H54 (cell line): ENCODE results near the gene LDB2.

Experiments
- DNase-seq: peaks from one replicate; pipeline ENCODE4 v3.0.0; 2011; ENCODE audit warnings: low spot score, mixed read lengths; ENCODE audit not compliant: insufficient read length
- FAIRE-seq: peaks from 3 replicates; lab custom pipeline; 2011; peaks lifted over from hg19 to GRCh38; lab: Jason Lieb, UNC
- POLR2A ChIP-seq: IDR thresholded peaks from 2 replicates; pipeline ENCODE4 v1.6.1; 2011; ENCODE audit warnings: low read depth, mild to moderate bottlenecking, low read length

LDB2 gene

GRCh38 chr4:16843831-16844508 lies 54.5 kb downstream of the LDB2 start:
- FAIRE-seq (no peak), DNase-seq (no peak)
- no peak for TF ChIP-seq POLR2A

- DNase-seq: no peak
- TF ChIP-seq POLR2A: no peak
- no peak for FAIRE-seq
Observed at GRCh38 chr4:16838226-16838875, 60.1 kb downstream of the LDB2 start.

DNA sequence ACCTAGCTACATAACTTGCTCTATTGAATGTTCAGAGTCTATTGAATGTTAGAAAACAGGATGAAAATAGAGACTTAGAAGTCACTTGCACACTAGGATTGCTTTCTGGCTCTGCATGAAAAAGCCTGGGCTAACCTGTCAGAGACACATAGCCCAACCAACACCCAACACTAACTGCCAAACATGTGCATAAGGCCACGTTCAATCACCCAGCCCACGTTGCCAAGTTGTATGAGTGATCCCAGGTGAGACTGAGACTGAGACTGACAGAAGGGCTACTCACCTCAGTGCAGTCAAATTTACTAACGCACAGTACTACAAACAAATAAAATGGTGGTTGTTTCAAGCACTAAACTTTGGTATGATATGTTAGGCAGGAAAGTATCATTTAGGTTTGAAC lies 61.0 kb downstream of the LDB2 start:
- DNase-seq (no peak), FAIRE-seq (no peak)
- TF ChIP-seq POLR2A: no peak

GRCh38 chr4:16836324-16836723 lies 62.1 kb downstream of the LDB2 start:
- FAIRE-seq: no peak
- no peak for TF ChIP-seq POLR2A

DNA sequence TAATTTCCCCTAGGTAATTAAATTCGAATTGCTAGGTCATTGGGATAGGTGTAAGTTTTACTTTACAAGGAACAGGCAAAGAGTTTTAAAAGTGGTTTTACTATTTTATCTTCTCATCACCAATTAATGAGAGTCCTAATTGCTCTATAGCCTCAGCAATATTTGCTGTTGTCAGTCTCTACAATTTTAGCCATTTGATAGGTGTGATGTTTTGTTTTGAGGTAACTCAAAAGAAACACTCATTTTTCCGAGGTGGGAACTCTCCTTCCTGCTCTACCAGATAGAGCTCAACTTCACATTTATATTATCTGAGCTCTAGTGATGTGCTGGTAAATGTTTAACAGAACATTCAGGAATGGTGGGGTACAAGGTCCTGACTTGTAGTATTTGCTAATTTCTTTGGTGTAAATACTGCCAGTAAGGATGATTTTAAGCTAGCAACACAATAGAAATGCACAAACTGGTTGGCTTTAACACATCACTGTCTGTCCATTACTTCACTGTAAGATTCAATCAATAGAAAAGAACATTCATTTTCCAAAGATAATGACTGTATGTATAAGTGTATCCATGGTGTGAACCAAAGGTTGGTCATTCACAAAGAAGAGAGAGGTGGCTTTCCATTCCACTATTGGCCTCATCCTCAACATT lies 62.7 kb downstream of the LDB2 start:
- DNase-seq: no peak
- no peak for TF ChIP-seq POLR2A
- FAIRE-seq: no peak

More at GRCh38 chr4:16836324-16836723, 62.1 kb downstream of the LDB2 start:
- no peak for DNase-seq

GRCh38 chr4:16834814-16835213 lies 63.6 kb downstream of the LDB2 start:
- TF ChIP-seq POLR2A: no peak
- DNase-seq (no peak), FAIRE-seq (no peak)

DNA sequence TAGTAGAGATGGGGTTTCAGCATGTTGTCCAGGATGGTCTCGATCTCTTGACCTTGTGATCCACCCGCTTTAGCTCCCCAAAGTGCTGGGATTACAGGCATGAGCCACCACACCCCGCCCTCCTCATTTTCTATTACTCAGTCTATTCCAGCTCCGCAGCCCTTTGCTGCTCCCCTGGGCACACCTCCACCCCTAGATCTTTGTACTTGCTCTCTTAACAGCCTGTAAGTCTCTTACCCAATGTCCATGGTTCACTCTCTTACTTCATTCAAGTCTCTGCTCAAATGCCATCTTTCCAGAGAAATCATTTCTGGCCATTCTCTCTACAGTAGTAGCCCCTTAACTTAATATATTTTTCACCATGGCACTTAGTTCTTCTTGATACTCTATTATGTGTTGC lies 64.7 kb downstream of the LDB2 start:
- TF ChIP-seq POLR2A: no peak
- FAIRE-seq (no peak), DNase-seq (no peak)

DNA sequence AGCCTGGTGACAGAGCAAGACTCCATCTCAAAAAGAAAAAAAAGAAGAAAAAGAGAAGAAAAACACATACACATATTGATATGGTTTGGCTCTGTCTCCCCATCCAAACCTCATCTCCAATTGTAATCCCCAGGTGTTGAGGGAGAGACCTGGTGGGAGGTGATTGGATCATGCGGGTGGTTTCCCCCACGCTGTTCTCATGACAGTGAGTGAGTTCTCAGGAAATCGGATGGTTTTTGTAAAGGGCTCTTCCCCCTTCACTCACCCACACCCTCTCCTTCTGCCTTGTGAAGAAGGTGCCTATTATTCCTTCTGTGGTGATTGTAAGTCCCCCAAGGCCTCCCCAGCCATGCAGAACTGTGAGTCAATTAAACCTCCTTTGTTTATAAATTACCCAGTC lies 68.4 kb downstream of the LDB2 start:
- no peak for DNase-seq
- TF ChIP-seq POLR2A: no peak
- FAIRE-seq: no peak

DNA sequence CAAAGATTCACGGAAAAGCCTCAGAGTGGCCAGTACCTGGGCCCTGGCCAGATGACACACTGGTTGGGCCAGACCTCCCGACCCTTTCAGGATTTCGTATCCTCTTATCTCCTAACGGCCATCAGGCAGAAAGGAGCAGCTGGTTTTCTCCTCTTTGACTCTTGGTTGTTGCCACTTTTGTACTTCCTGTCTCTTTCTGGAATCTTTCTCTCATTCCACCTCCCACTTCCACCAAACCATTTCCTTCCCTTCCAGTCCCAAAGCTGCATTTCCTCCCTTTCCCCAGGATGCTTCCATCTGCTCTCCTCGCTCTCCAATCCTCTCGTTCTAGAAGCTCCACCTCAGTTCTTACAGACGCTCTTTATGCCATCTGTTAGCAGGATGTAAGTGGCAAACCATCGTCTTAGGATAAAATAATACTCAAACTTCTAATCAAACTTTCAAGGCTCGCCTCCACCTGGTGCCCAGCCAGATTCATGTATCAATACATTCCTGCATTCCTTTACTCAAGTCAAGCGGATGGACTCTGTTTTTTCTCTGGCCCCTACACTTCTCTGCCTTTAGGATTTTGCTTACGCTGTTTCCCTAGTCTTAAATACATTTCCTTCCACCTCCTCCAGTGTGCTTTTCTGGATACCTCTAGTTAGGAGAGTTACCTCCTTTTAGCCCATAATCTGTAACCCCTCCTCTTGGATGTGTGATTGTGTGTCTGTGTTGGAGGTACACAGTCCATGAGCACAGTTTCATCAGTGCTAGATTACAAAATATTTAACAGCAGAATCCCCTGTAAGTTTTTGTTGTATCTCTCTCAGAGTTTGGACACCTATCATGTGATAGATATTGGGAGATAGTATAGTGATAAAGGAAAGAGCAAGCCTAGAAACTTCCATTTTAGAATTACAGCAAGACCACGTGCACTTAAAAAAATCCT lies 70.4 kb downstream of the LDB2 start:
- TF ChIP-seq POLR2A: no peak
- FAIRE-seq (no peak), DNase-seq (no peak)

GRCh38 chr4:16827045-16827444 lies 71.4 kb downstream of the LDB2 start:
- no peak for TF ChIP-seq POLR2A
- FAIRE-seq (no peak), DNase-seq (no peak)

GRCh38 chr4:16826406-16826910 lies 72.0 kb downstream of the LDB2 start:
- FAIRE-seq (no peak), DNase-seq (no peak)
- TF ChIP-seq POLR2A: no peak

- DNase-seq (no peak), FAIRE-seq (no peak)
- TF ChIP-seq POLR2A: no peak
Observed at GRCh38 chr4:16824278-16824806, 74.1 kb downstream of the LDB2 start.

DNA sequence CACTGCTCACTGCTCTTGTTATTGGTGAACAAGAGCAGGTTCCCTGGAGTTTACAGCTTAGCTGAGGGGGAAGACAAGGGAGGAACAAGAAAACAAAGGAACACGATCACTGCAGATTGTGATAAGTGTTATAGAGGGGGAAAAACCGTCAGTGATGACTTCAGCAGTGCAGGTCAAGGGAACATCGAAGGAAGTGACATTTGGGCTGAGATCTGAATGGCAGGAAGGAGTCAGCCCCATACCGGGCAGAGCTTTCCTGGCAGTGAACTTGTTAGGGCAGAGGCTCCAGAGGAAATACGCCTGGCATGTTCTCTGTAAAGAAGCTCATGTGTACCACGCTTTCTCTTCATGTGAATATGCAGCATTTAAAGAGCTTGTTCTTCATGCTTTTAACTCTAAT lies 78.1 kb downstream of the LDB2 start:
- TF ChIP-seq POLR2A: no peak
- no peak for FAIRE-seq
- no peak for DNase-seq
